PC-9 (cell line): ENCODE measurements around the gene UNCX. TPM values are rescaled to one million over a fixed set of nuclear protein-coding genes. Genes with fewer than 3 reads are reported as not detected.

ENCODE experiments used
- BruUV-seq: library from RNA; stranded (reverse); fragments of 400-500 nt; replicated peaks from 2 replicates; lab custom pipeline; 2021; lab: Mats Ljungman, UMichigan
- CTCF ChIA-PET: fragments of 300-600 bp; sonication (Branson Sonifier 250); formaldehyde crosslinking; loops from one replicate; lab custom pipeline; 2022; ENCODE audit warnings: antibody characterized with exemption; lab: Charles Lee
- POLR2A ChIA-PET: fragments of 300-600 bp; sonication (Branson Sonifier 250); formaldehyde crosslinking; loops from one replicate; lab custom pipeline; 2022; ENCODE audit warnings: antibody characterized with exemption; ENCODE audit not compliant: unreplicated experiment; lab: Charles Lee
- DNase-seq, 2 experiments: peaks; one replicate each; pipeline versions ENCODE4 v3.0.0 to v3.0.0-alpha.2; 2015 to 2022; ENCODE audit warnings: mixed read lengths in 1 of 2
- H2AFZ ChIP-seq: fragments of 200-600 bp; sonication (generic); 2 replicates; pipeline ENCODE4 v1.8.1; 2017; ENCODE audit warnings: antibody characterized with exemption
- H3F3A ChIP-seq: fragments of 200-600 bp; sonication (generic); 2 replicates; pipeline ENCODE4 v1.8.1; 2017; ENCODE audit warnings: antibody characterized with exemption, mild to moderate bottlenecking, low read depth; ENCODE audit not compliant: insufficient read depth
- H3K27ac ChIP-seq: fragments of 200-600 bp; sonication (generic); 2 replicates; pipeline ENCODE4 v1.6.1; 2016; ENCODE audit warnings: mixed run types
- H3K27me3 ChIP-seq: fragments of 200-600 bp; sonication (generic); 2 replicates; pipeline ENCODE4 v1.6.1; 2016; ENCODE audit warnings: low read depth, mixed run types; ENCODE audit not compliant: insufficient read depth
- H3K36me3 ChIP-seq: fragments of 200-600 bp; sonication (generic); 2 replicates; pipeline ENCODE4 v1.6.1; 2016; ENCODE audit warnings: low read depth, mixed run types
- H3K4me1 ChIP-seq: fragments of 200-600 bp; sonication (generic); replicated peaks from 2 replicates; pipeline ENCODE4 v1.6.1; 2016; ENCODE audit warnings: mixed run types; ENCODE audit not compliant: insufficient read depth
- H3K4me2 ChIP-seq: fragments of 200-600 bp; sonication (generic); 2 replicates; pipeline ENCODE4 v1.6.1; 2017; ENCODE audit warnings: mixed run types
- H3K4me3 ChIP-seq: fragments of 200-600 bp; sonication (generic); 2 replicates; pipeline ENCODE4 v1.6.1; 2016; ENCODE audit warnings: mixed run types
- H3K79me2 ChIP-seq: fragments of 200-600 bp; sonication (generic); 2 replicates; pipeline ENCODE4 v1.6.1; 2017; ENCODE audit warnings: low read depth, mixed run types
- H3K9me2 ChIP-seq: fragments of 200-600 bp; sonication (generic); 2 replicates; pipeline ENCODE4 v1.8.1; 2017; ENCODE audit warnings: mild to moderate bottlenecking; ENCODE audit not compliant: insufficient read depth
- H3K9me3 ChIP-seq: fragments of 200-600 bp; sonication (generic); 2 replicates; pipeline ENCODE4 v1.8.1; 2016; ENCODE audit warnings: low read depth; ENCODE audit not compliant: insufficient read depth
- H4K20me1 ChIP-seq: fragments of 200-600 bp; sonication (generic); 2 replicates; pipeline ENCODE4 v1.8.1; 2017; ENCODE audit not compliant: insufficient read depth
- CTCF ChIP-seq: fragments of 200-600 bp; sonication (generic); conservative IDR thresholded peaks from 2 replicates; pipeline ENCODE4 v1.6.1; 2017; ENCODE audit warnings: mixed run types, antibody characterized with exemption, mild to moderate bottlenecking, moderate library complexity
- EZH2 ChIP-seq: fragments of 200-600 bp; sonication (generic); IDR thresholded peaks from 2 replicates; pipeline ENCODE4 v1.8.0; 2017; ENCODE audit warnings: antibody characterized with exemption, low read depth
- intact Hi-C: fragments of 100-400 bp; cut with micrococcal nuclease; formaldehyde crosslinking; loops from one replicate; pipeline ENCODE4 v1.10.0; 2022; ENCODE audit not compliant: unreplicated experiment
- total RNA-seq: library from RNA; stranded (reverse); gene quantifications from 2 replicates; pipeline ENCODE4 v1.2.3, GENCODE V29; 2021

UNCX gene
- total RNA-seq, 1 experiment from 2014 or later, result not detected

DNA sequence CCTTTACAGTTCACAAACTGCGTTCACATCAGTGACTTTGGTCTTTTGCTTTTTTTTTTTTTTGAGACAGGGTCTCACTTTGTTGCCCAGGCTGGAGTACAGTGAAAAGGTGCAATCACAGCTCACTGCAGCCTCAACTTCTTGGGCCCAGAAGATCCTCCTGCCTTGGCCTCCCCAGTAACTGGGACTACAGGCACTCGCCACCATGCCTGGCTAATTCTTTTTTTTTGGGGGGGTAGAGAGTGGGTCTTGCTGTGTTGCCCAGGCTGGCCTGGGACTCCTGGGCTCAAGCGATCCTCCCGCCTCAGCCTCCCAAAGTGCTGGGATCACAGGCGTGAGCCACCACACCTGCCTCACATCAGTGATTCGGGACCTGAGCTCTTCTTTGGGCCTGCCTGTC, 35.7 kb upstream of the UNCX start:
- CTCF ChIA-PET, result no interaction called here

DNA sequence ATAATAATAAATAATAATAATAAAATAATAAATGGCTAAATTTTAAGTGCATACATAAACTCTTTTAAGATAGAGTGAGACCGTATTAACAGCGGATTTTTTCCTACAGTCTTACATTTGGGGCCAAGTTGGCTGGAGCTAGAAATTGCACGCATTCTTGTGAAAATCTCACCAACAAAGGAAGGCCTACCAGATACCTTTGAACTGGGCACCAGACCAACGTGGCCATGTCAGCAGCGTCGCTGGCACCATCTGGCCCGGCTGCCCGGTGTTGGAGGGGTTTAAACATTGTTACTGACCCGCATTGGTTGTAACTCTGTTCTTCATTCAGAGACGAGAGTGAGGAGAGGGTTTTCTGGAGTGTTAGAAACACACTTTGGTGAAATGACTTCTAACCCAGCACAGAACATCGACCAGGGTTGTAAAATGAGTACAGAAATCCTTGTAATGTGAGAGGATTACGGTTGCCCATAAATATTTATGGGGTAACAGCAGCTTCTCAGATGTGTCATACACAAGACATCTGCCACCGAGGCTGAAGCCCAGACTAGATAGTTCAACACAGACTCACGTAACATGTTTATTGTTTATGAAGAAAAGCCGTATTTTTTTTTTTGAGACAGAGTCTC, 34.6 kb upstream of the UNCX start:
- intact Hi-C loops, result no loop called here
- TF ChIP-seq CTCF (no peak), EZH2 (no peak)

More for the DNA sequence above, 35.7 kb upstream of the UNCX start:
- no peak for DNase-seq
- Histone ChIP-seq H3K4me3 (no peak overlapping the region), H3K27ac (no peak overlapping the region), H3K9me3 (no peaks in the 10 kb centered on the region), H3K4me1 (no peaks in the 10 kb centered on the region), H3K9me2 (no peaks in the 10 kb centered on the region), H2AFZ (no peak overlapping the region), H3F3A (peaks cover 20% of the 10 kb centered on the region; the same call in 1 of the 2 replicates), H3K27me3 (peaks cover 49% of the 10 kb centered on the region), H4K20me1 (no peaks in the 10 kb centered on the region), H3K36me3 (no peaks in the 10 kb centered on the region), H3K4me2 (no peak overlapping the region), H3K79me2 (no peaks in the 10 kb centered on the region)
- POLR2A ChIA-PET, result no interaction called here
- no TSS peak for BruUV-seq
- intact Hi-C loops, result no loop called here
- no peak for TF ChIP-seq CTCF
- TF ChIP-seq EZH2, result no peak

GRCh38 chr7:1200045-1200444, 32.6 kb upstream of the UNCX start:
- no peak overlapping the region for H3K4me3 ChIP-seq
- H3K36me3 ChIP-seq, result no peaks in the 10 kb centered on the region
- H3K79me2 ChIP-seq, result no peaks in the 10 kb centered on the region
- no peak overlapping the region for H2AFZ ChIP-seq
- no peaks in the 10 kb centered on the region for H4K20me1 ChIP-seq
- peaks cover 46% of the 10 kb centered on the region for H3K27me3 ChIP-seq
- H3K4me1 ChIP-seq, result no peaks in the 10 kb centered on the region
- H3K9me2 ChIP-seq, result no peaks in the 10 kb centered on the region
- H3K4me2 ChIP-seq, result no peak overlapping the region
- CTCF ChIA-PET, result no interaction called here
- H3K27ac ChIP-seq, result no peak overlapping the region
- no peak for DNase-seq
- no TSS peak for BruUV-seq
- TF ChIP-seq EZH2 (no peak), CTCF (no peak)
- H3K9me3 ChIP-seq, result no peaks in the 10 kb centered on the region
- H3F3A ChIP-seq, result peaks cover 20% of the 10 kb centered on the region; the same call in 1 of the 2 replicates
- POLR2A ChIA-PET, result no interaction called here
- intact Hi-C loops, result no loop called here

More for the DNA sequence above, 34.6 kb upstream of the UNCX start:
- H3K79me2 ChIP-seq, result no peaks in the 10 kb centered on the region
- no peaks in the 10 kb centered on the region for H3K9me2 ChIP-seq
- no peaks in the 10 kb centered on the region for H3K9me3 ChIP-seq
- H2AFZ ChIP-seq, result no peak overlapping the region
- H4K20me1 ChIP-seq, result no peaks in the 10 kb centered on the region
- ChIA-PET POLR2A (interaction anchor here (0.7 kb wide), 1 partner anchor 413 kb away, joined by 4 read pairs; no protein-coding TSS in a partner anchor), CTCF (no interaction called here)
- DNase-seq, result no peak
- H3K4me3 ChIP-seq, result no peak overlapping the region
- peaks cover 47% of the 10 kb centered on the region for H3K27me3 ChIP-seq
- no TSS peak for BruUV-seq
- H3F3A ChIP-seq, result peaks cover 20% of the 10 kb centered on the region; the same call in 1 of the 2 replicates
- no peak overlapping the region for H3K27ac ChIP-seq
- no peaks in the 10 kb centered on the region for H3K36me3 ChIP-seq
- no peaks in the 10 kb centered on the region for H3K4me1 ChIP-seq
- no peak overlapping the region for H3K4me2 ChIP-seq
